ENCODE data around the gene LPA. TPM values are rescaled to one million over a fixed set of nuclear protein-coding genes. Genes with fewer than 3 reads are reported as not detected.
A peak's percentile ranks its signal among the peaks of the same experiment; 100 is the strongest.
"Not testable (repeated sequence)": the region's sequence is repeated elsewhere in the genome, so short reads cannot be mapped to it uniquely, and the experiment has no call there.

Gene LPA
- polyA plus RNA-seq, 3 donors, result 0.19 to 0.26 (median 0.25) TPM

GRCh38 chr6:160667639-160668481, 3.8 kb upstream of the LPA start:
- DNase-seq, result peak; percentile 1

- DNase-seq, result no peak
Measured at GRCh38 chr6:160662842-160663241, 1.2 kb downstream of the LPA start.

- DNase-seq, result no peak
Measured at GRCh38 chr6:160662429-160662828, 1.6 kb downstream of the LPA start.

- no peak for DNase-seq
Measured at GRCh38 chr6:160661216-160661615, 2.9 kb downstream of the LPA start.

- DNase-seq, result no peak
Measured at GRCh38 chr6:160659562-160659961, 4.5 kb downstream of the LPA start.

- DNase-seq, result no peak
Measured at GRCh38 chr6:160634706-160635105, 29.4 kb downstream of the LPA start.

- DNase-seq, result no peak
Measured at GRCh38 chr6:160595838-160596832, 67.9 kb downstream of the LPA start.

GRCh38 chr6:160595297-160595696, 68.8 kb downstream of the LPA start:
- DNase-seq, result not testable (repeated sequence)

GRCh38 chr6:160586374-160586773, 77.7 kb downstream of the LPA start:
- no peak for DNase-seq

- DNase-seq, result no peak
Measured at GRCh38 chr6:160583794-160584193, 80.3 kb downstream of the LPA start.

GRCh38 chr6:160581406-160581805, 82.7 kb downstream of the LPA start:
- no peak for DNase-seq

- not testable (repeated sequence) for DNase-seq
Measured at GRCh38 chr6:160578515-160578914, 85.6 kb downstream of the LPA start.

GRCh38 chr6:160573943-160574342, 90.1 kb downstream of the LPA start:
- no peak for DNase-seq

- DNase-seq, result not testable (repeated sequence)
Measured at GRCh38 chr6:160571201-160571600, 92.9 kb downstream of the LPA start.

GRCh38 chr6:160544802-160545201, 119.3 kb downstream of the LPA start:
- DNase-seq, result no peak

- no peak for DNase-seq
Measured at GRCh38 chr6:160535270-160535669, 128.8 kb downstream of the LPA start.

- DNase-seq, result peak; percentile 57
Measured at GRCh38 chr6:160534050-160534696, 129.9 kb downstream of the LPA start.

- DNase-seq, result no peak
Measured at GRCh38 chr6:160532315-160532714, 131.8 kb downstream of the LPA start.

GRCh38 chr6:160531826-160532225, 132.2 kb downstream of the LPA start:
- no peak for DNase-seq

GRCh38 chr6:160529524-160529923, 134.6 kb downstream of the LPA start:
- not testable (repeated sequence) for DNase-seq

- DNase-seq, result no peak
Measured at GRCh38 chr6:160523223-160523622, 140.9 kb downstream of the LPA start.

All from renal pelvis (tissue), 4 donors.